Naive B cell (primary cell): Measurements from ENCODE around the gene ZNF521. TPM values are rescaled to one million over a fixed set of nuclear protein-coding genes. Genes with fewer than 3 reads are reported as not detected.

Source experiments
- ATAC-seq, 2 donors: fragments of 150-1000 bp; cut with Tn5 transposase; 2 replicates each; pipeline ENCODE4 v1.10.0; 2021; ENCODE audit warnings: low read depth in 2 of 2, mild to moderate bottlenecking in 2 of 2, moderate library complexity in 2 of 2
- DNase-seq: peaks from one replicate; pipeline ENCODE4 v3.0.0; 2022
- H3K27ac Mint-ChIP-seq, 6 donors: one replicate each; pipeline ENCODE4 v1.8.0; 2020 to 2022; ENCODE audit warnings: mild to moderate bottlenecking in 6 of 6, mixed read lengths in 6 of 6, moderate library complexity in 5 of 6, inconsistent platforms in 2 of 6
- H3K27me3 Mint-ChIP-seq, 3 donors: one replicate each; pipeline ENCODE4 v1.8.0; 2021 to 2022; ENCODE audit warnings: mixed read lengths in 3 of 3, mild to moderate bottlenecking in 1 of 3
- H3K36me3 Mint-ChIP-seq, 2 donors: one replicate each; pipeline ENCODE4 v1.8.0; 2020 to 2022; ENCODE audit warnings: mixed read lengths in 2 of 2, inconsistent platforms in 1 of 2, mild to moderate bottlenecking in 1 of 2
- H3K4me1 Mint-ChIP-seq, 3 donors: one replicate each; pipeline ENCODE4 v1.8.0; 2020 to 2022; ENCODE audit warnings: mixed read lengths in 3 of 3, inconsistent platforms in 1 of 3, mild to moderate bottlenecking in 1 of 3, moderate library complexity in 1 of 3
- H3K4me3 Mint-ChIP-seq, 8 donors: one replicate each; pipeline ENCODE4 v1.8.0; 2020 to 2022; ENCODE audit warnings: mild to moderate bottlenecking in 8 of 8, mixed read lengths in 8 of 8, moderate library complexity in 8 of 8, inconsistent platforms in 2 of 8
- H3K9me3 Mint-ChIP-seq, 7 donors: one replicate each; pipeline ENCODE4 v1.8.0; 2020 to 2022; ENCODE audit warnings: mixed read lengths in 7 of 7, mild to moderate bottlenecking in 5 of 7, inconsistent platforms in 2 of 7, moderate library complexity in 1 of 7
- polyA plus RNA-seq, 6 donors: library from polyadenylated mRNA; unstranded; fragments of 300-500 nt; fragmentation: Illumina TruSeq; gene quantifications; one replicate each; pipeline ENCODE4 v1.2.3, GENCODE V29; 2021; ENCODE audit warnings: low read depth in 6 of 6

ZNF521 gene
- polyA plus RNA-seq, 6 donors from 2014 or later: 0.07 to 0.24 (median 0.11) TPM; not detected in 3

- no peak overlapping the region for H3K27ac Mint-ChIP-seq
- no peak for ATAC-seq
Measured at GRCh38 chr18:25171334-25171733, 180.6 kb downstream of the ZNF521 start.

DNA sequence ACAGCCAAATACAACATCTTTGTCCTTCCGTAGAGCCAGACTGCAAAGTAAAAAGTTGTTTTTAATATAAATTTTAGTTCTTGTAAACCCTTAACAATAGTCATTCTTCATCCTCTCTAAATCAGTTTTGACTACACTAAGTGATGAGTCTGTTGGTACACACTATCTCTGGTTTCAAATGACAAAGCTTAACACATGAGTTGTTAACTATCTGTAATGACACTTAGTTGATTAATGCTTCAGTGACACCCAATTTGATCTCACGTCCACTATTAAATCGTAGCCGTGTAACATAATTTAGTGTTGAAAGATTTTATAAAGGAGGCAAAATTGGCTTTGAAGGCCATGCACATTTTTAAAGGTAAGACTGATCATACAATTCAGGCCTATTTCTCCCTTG is 181.6 kb downstream of the ZNF521 start:
- Mint-ChIP-seq H3K27me3 (no peaks in the 10 kb centered on the region), H3K4me1 (peaks cover under 1 to 5% (median 2%) of the 10 kb centered on the region in 3 donors), H3K4me3 (no peak overlapping the region), H3K27ac (no peak overlapping the region), H3K9me3 (peaks cover 0 to 1% (median 0%) of the 10 kb centered on the region in 7 donors), H3K36me3 (no peaks in the 10 kb centered on the region)
- DNase-seq (no peak), ATAC-seq (no peak)

More at GRCh38 chr18:25171334-25171733, 180.6 kb downstream of the ZNF521 start:
- Mint-ChIP-seq H3K9me3 (peaks cover 0 to 1% (median 0%) of the 10 kb centered on the region in 7 donors), H3K36me3 (no peaks in the 10 kb centered on the region), H3K4me3 (no peak overlapping the region), H3K27me3 (no peaks in the 10 kb centered on the region), H3K4me1 (no peaks in the 10 kb centered on the region)
- no peak for DNase-seq

- H3K27ac Mint-ChIP-seq: peak overlapping the region in 1 of 6 donors; percentile 23
- DNase-seq: no peak
- peaks cover 7 to 11% (median 9%) of the 10 kb centered on the region in 3 donors for H3K4me1 Mint-ChIP-seq
- no peaks in the 10 kb centered on the region for H3K36me3 Mint-ChIP-seq
- H3K9me3 Mint-ChIP-seq: peaks cover 0 to 1% (median 0%) of the 10 kb centered on the region in 7 donors
- H3K27me3 Mint-ChIP-seq: no peaks in the 10 kb centered on the region
- H3K4me3 Mint-ChIP-seq: no peak overlapping the region
- ATAC-seq: no peak
Measured at GRCh38 chr18:25169701-25170100, 182.3 kb downstream of the ZNF521 start.

GRCh38 chr18:25167612-25168410 is 184.2 kb downstream of the ZNF521 start:
- ATAC-seq (no peak), DNase-seq (no peak)
- peaks cover 0 to 1% (median 0%) of the 10 kb centered on the region in 7 donors for H3K9me3 Mint-ChIP-seq
- H3K27me3 Mint-ChIP-seq: no peaks in the 10 kb centered on the region
- no peak overlapping the region for H3K4me3 Mint-ChIP-seq
- no peaks in the 10 kb centered on the region for H3K36me3 Mint-ChIP-seq
- H3K27ac Mint-ChIP-seq: peak overlapping the region in 1 of 6 donors; percentile 61
- peaks cover 20 to 23% (median 23%) of the 10 kb centered on the region in 3 donors for H3K4me1 Mint-ChIP-seq

DNA sequence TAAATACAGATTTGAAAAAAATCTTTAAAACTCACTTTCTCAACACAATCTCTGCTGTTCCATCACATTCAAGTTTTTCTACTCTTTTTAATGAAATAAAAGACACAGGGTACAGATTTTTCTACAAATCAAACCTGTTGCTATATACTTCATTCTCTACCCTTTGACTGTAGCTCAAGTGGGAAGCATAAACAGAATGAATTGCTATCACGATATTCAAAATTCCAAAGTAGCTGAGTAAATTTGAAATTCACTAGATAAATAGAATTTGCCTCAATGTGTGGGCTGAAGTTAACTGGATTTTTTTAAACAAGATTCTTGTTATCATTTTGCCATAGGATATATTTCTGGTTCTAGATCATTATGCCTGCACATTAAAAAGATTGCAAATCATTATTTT is 185.9 kb downstream of the ZNF521 start:
- Mint-ChIP-seq H3K36me3 (no peaks in the 10 kb centered on the region), H3K27ac (no peak overlapping the region), H3K27me3 (no peaks in the 10 kb centered on the region), H3K4me3 (peak overlapping the region in 3 of 8 donors; percentile 15 to 81 (median 26)), H3K9me3 (peaks cover 0 to 1% (median 0%) of the 10 kb centered on the region in 7 donors), H3K4me1 (peaks cover 20 to 23% (median 23%) of the 10 kb centered on the region in 3 donors)
- ATAC-seq (no peak), DNase-seq (no peak)

DNA sequence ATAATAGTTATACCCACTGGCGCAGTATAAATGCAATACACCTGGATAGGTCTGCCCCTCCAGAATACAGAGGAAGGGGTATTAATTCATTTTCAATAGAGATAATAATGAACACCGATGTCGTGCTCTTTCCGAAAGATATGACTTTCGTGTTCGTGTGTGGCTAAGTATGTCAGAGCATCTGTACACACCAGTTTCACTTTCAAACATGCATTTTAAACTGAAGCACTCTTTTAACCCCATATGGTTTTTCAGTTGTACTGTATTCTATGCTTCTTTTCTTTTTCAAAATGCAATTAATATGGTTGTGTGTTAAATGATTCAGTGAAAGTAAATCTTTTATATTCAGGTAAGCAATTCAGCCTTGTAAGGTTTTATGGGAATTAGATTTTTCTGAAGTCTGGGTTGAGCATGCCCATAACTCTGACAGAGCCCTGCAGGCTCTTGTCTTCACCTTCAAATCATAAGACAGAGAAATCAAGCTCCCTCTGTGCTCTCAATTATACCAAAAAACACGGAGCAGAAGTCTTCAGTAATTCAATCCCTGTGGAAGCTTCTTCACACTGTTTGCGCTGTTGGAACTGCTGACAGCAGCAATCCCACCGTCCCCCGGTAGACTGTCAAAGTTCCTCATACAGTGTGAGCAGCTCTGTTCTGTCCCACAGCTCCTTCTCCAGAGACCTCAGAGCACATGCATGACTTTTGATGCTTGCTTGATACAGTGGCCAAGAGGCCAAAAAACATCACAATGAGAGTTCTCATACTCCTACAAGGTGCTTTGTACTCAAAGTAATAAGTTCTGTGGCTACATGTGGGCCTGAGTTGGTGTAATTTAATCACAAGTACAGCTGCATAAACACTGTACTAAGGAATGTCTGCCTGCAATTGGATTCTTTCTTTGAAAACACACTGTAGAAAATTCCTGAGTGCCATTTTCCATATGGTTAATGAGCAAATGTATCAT is 186.8 kb downstream of the ZNF521 start:
- ATAC-seq: peak; percentile 70 to 76

DNA sequence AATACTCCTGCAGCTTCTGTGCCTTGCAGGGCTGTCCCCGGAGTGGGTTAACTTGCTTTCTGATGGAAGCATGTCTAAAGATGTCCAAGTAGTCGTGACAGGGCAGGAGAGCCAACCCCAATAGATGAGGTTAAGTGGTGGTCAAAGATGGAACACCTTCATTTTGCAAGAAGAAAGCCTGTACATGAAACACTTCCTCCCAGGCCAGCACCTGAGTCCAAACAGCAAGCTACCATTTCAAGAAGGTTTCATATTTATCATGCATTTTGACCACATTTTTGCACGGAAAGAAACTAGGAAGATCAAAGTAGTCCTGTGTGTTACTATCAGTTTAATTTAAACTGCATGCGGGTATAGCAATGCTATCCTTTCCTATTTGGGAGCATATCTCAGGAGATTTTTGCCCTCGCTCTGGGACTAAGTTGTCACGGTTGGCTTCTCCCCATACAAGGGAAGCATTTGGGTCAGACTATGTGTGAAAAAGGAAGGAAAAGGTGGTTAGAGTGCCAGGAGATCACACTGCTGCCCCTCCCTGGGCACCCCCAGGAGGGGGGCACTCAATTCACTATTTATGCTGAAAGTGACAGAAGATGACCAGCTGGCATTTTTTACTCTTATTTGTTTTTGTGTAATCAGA is 187.6 kb downstream of the ZNF521 start:
- Mint-ChIP-seq H3K27me3 (no peaks in the 10 kb centered on the region), H3K4me3 (peak overlapping the region; percentile 80 to 91 (median 83)), H3K36me3 (no peaks in the 10 kb centered on the region), H3K9me3 (peaks cover 0 to 1% (median 0%) of the 10 kb centered on the region in 7 donors), H3K27ac (peak overlapping the region in 3 of 6 donors; percentile 18 to 46 (median 38)), H3K4me1 (peaks cover 20 to 23% (median 23%) of the 10 kb centered on the region in 3 donors)
- peak; percentile 29 to 34 for ATAC-seq
- DNase-seq: no peak

More for the DNA sequence above, 186.8 kb downstream of the ZNF521 start:
- H3K27ac Mint-ChIP-seq: peak overlapping the region; percentile 6 to 71 (median 50)
- H3K4me3 Mint-ChIP-seq: peak overlapping the region; percentile 80 to 91 (median 83)
- H3K36me3 Mint-ChIP-seq: no peaks in the 10 kb centered on the region
- no peaks in the 10 kb centered on the region for H3K27me3 Mint-ChIP-seq
- H3K9me3 Mint-ChIP-seq: peaks cover 0 to 1% (median 0%) of the 10 kb centered on the region in 7 donors
- peaks cover 20 to 23% (median 23%) of the 10 kb centered on the region in 3 donors for H3K4me1 Mint-ChIP-seq
- no peak for DNase-seq

DNA sequence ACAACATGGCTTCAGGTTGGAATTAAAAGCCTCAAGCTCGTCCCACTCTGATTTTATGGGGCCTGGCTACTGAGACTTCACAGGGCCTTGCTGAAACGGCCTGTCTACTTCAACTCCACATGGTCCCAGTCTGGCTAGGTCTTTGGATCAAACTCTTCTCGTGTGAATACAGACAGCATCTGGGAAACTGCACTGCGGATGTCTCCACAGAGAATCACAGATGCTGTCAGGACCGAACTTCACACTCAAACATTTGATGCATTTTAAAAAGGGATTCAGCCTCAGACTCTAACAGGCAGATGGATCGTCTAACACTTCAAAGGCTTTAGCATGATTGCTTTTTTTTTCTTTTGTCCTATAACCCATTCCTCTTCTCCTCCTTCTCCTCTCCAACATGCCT is 198.5 kb downstream of the ZNF521 start:
- DNase-seq (no peak), ATAC-seq (no peak)
- Mint-ChIP-seq H3K27me3 (peaks cover 4 to 8% (median 6%) of the 10 kb centered on the region in 3 donors), H3K4me3 (no peak overlapping the region), H3K36me3 (no peaks in the 10 kb centered on the region), H3K9me3 (peaks cover 0 to 14% (median 4%) of the 10 kb centered on the region in 7 donors), H3K27ac (no peak overlapping the region), H3K4me1 (no peaks in the 10 kb centered on the region)

DNA sequence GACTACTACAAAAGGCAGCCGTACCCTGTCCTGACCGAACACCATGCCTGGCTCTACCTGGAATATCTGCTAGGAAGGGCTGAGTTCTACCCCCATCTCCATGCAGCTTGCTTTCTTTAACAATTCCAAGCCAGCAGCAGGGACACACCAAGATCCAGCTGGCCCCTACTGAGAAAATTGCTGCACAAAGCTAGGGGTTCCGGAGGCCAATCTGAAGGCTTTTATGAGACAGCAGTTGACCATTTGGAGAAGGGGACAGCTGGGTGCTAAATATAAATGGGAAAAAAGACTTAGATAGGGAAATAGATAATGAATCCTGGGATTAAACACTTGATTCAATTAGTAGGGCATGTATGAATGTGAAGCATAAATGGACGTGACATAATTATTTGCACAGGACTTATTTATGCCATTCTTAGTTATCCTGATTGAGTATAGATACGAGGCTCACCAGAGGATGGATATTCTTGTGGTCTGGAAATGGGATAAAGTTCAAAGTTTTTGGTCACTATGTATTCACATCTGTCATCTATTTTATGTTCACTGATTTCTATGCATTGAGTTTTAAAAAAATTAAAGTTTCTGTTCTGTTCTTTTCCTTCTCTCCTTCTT is 204.0 kb downstream of the ZNF521 start:
- DNase-seq (no peak), ATAC-seq (no peak)
- peaks cover 0 to 8% (median 6%) of the 10 kb centered on the region in 3 donors for H3K27me3 Mint-ChIP-seq
- H3K4me3 Mint-ChIP-seq: no peak overlapping the region
- no peak overlapping the region for H3K27ac Mint-ChIP-seq
- H3K36me3 Mint-ChIP-seq: no peaks in the 10 kb centered on the region
- no peaks in the 10 kb centered on the region for H3K4me1 Mint-ChIP-seq
- H3K9me3 Mint-ChIP-seq: peaks cover 0 to 4% (median 0%) of the 10 kb centered on the region in 7 donors

GRCh38 chr18:25146512-25146910 is 205.5 kb downstream of the ZNF521 start:
- H3K27ac Mint-ChIP-seq: no peak overlapping the region
- H3K4me1 Mint-ChIP-seq: no peaks in the 10 kb centered on the region

GRCh38 chr18:25145731-25146511 is 206.0 kb downstream of the ZNF521 start:
- Mint-ChIP-seq H3K4me3 (no peak overlapping the region), H3K27me3 (peaks cover 0 to 2% (median 1%) of the 10 kb centered on the region in 3 donors), H3K4me1 (no peaks in the 10 kb centered on the region), H3K9me3 (peaks cover 0 to under 1% (median 0%) of the 10 kb centered on the region in 7 donors), H3K27ac (no peak overlapping the region), H3K36me3 (no peaks in the 10 kb centered on the region)
- DNase-seq (no peak), ATAC-seq (no peak)

More at GRCh38 chr18:25146512-25146910, 205.5 kb downstream of the ZNF521 start:
- peaks cover 0 to 3% (median 0%) of the 10 kb centered on the region in 7 donors for H3K9me3 Mint-ChIP-seq
- no peaks in the 10 kb centered on the region for H3K36me3 Mint-ChIP-seq
- no peak overlapping the region for H3K4me3 Mint-ChIP-seq
- H3K27me3 Mint-ChIP-seq: peaks cover 0 to 8% (median 6%) of the 10 kb centered on the region in 3 donors
- no peak for ATAC-seq
- no peak for DNase-seq

GRCh38 chr18:25144820-25145219 is 207.1 kb downstream of the ZNF521 start:
- DNase-seq (no peak), ATAC-seq (no peak)
- Mint-ChIP-seq H3K4me3 (no peak overlapping the region), H3K27me3 (no peaks in the 10 kb centered on the region), H3K9me3 (no peaks in the 10 kb centered on the region), H3K27ac (no peak overlapping the region), H3K36me3 (no peaks in the 10 kb centered on the region), H3K4me1 (peaks cover 0 to 3% (median 0%) of the 10 kb centered on the region in 3 donors)
